Astrocyte (in vitro differentiated cells and primary cell): Measurements from ENCODE around the gene FRS2.

Experiments
- CTCF ChIP-seq: IDR thresholded peaks from 2 replicates; pipeline ENCODE4 v1.5.1; 2011; ENCODE audit warnings: low read depth, mild to moderate bottlenecking, inconsistent platforms, low read length, moderate library complexity; ENCODE audit not compliant: insufficient read depth
- EZH2 ChIP-seq: IDR thresholded peaks from 2 replicates; pipeline ENCODE4 v1.6.1; 2012; ENCODE audit warnings: mild to moderate bottlenecking, low read length, inconsistent platforms; ENCODE audit not compliant: insufficient read depth

DNA sequence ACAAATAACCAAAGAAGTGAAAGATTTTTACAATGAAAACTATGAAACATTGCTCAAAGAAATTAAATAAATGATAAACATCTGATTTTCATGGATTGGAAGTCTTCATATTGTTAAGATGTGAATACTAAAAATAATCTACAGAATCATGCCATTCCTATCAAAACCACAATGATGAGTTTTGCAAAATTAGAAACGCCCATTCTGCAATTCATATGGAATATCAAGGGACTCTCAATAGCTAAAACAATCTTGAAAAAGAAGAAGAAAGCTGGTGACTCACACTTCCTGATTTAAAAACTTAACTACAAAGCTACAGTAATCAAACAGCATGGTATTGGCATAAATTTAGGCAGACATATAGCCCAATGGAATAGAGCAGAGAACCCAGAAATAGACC, 74.9 kb downstream of the FRS2 start:
- TF ChIP-seq CTCF (no peak), EZH2 (no peak)
